ENCODE measurements around the gene TAAR2. TPM values are rescaled to one million over a fixed set of nuclear protein-coding genes. Genes with fewer than 3 reads are reported as not detected.

Gene TAAR2
- total and polyA plus RNA-seq, 2 donors (not counting 3 experiments of a cell fraction or from before 2014, with no cell fraction given): not detected

DNA sequence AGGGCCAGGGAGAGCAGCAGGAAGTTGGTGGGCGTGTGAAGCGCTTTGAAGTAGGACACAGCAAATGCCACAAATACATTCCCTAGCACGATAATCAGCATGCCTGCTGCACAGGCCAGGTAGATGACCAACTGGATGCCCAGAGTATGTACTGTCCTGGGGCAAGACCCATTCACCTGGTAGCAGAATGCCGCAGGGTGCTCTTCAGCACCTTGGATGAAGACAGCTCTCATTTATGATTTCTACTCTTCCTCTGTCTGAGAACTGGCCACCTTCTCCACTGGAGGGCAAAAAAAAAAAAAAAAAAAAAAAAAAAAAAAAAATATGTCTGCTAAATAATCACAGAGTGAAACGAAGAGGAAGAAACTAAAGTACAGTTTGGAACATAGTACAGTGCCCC is 34.6 kb downstream of the TAAR2 start, which contains the start of gene TAAR5:
Gene TAAR5, minus strand, starts transcription at position 288 of the 400 bp plus-strand sequence. Its CDS starts 55 bp downstream, at position 233.
- H4K20me1 ChIP-seq (replicated peaks; ENCODE audit: control insufficient read depth, extremely low read depth, insufficient read depth, low read length): no peaks in the 10 kb centered on the region
- H3K27me3 ChIP-seq (ENCODE audit: control insufficient read depth in 2 of 2, insufficient read depth in 2 of 2, low read length in 2 of 2): peaks cover 0 to 3% of the 10 kb centered on the region in 2 experiments
- H3K4me2 ChIP-seq (ENCODE audit: insufficient read depth, low read length): no peak within 1 kb of the TSS
- no peak within 1 kb of the TSS for H3K9ac ChIP-seq (replicated peaks; ENCODE audit: extremely low read depth, insufficient read depth, low read length)
- intact Hi-C loops (cut with micrococcal nuclease): no loop called here
- dilution Hi-C loops (cut with MboI; ENCODE audit: extremely low pct_ligation_motif_present, low sequenced_read_pairs): no loop called here
- H2AFZ ChIP-seq (ENCODE audit: low read depth, low read length): no peak within 1 kb of the TSS
- FAIRE-seq (no peak), DNase-seq (ENCODE audit: low read depth, low spot score) (no peak)
- H3K27ac ChIP-seq (ENCODE audit: insufficient read depth, low read depth, low read length): no peak within 1 kb of the TSS
- CTCF ChIA-PET: interaction anchor here (0.6 to 1.3 kb wide), 3 partner anchors 14 to 752 kb away, joined by 3 to 4 read pairs (median 3); no protein-coding TSS in a partner anchor
- no peaks in the 10 kb centered on the region for H3K4me1 ChIP-seq (ENCODE audit: control insufficient read depth, extremely low read depth, insufficient read depth, low read length)
- TF ChIP-seq POLR2A (IDR thresholded peaks at IDR 0.05; ENCODE audit: low read depth, low read length) (no peak), MYC (IDR thresholded peaks at IDR 0.05; ENCODE audit: low read depth, low read length) (no peak), CTCF (IDR thresholded peaks at IDR 0.05; ENCODE audit: extremely low read depth in 1 of 2, insufficient read depth in 1 of 2, low read depth in 1 of 2, low read length in 2 of 2) (no peak), EZH2 (IDR thresholded peaks at IDR 0.05; ENCODE audit: borderline replicate concordance, low read depth, low read length, severe bottlenecking) (no peak), FOS (IDR thresholded peaks at IDR 0.05; ENCODE audit: borderline replicate concordance, insufficient read depth, low read length) (no peak), POLR2AphosphoS5 (IDR thresholded peaks at IDR 0.05; ENCODE audit: insufficient read depth, low read depth, low read length) (no peak), GATA2 (IDR thresholded peaks at IDR 0.05; ENCODE audit: insufficient read depth, insufficient read length, low read depth, low read length) (no peak), JUN (IDR thresholded peaks at IDR 0.05; ENCODE audit: borderline replicate concordance, insufficient read depth, insufficient read length, low read depth) (no peak)
- TF ChIP-seq, protein P1, sequence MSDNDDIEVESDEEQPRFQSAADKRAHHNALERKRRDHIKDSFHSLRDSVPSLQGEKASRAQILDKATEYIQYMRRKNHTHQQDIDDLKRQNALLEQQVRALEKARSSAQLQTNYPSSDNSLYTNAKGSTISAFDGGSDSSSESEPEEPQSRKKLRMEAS (IDR thresholded peaks at IDR 0.05; ENCODE audit: insufficient read depth, insufficient read length): no peak
- no TSS peak for BruUV-seq (replicated peaks)
- POLR2A ChIA-PET: no interaction called here
- H3K4me3 ChIP-seq (replicated peaks in 1 of 3; ENCODE audit: insufficient read depth in 1 of 3, low read depth in 1 of 3, low read length in 3 of 3): no peak within 1 kb of the TSS
- H3K9me3 ChIP-seq (replicated peaks; ENCODE audit: control insufficient read depth, insufficient read depth, low read length): no peaks in the 10 kb centered on the region
- H3K9me1 ChIP-seq (replicated peaks; ENCODE audit: control insufficient read depth, extremely low read depth, insufficient read depth, low read length): no peaks in the 10 kb centered on the region
- H3K36me3 ChIP-seq (ENCODE audit: control insufficient read depth in 2 of 2, extremely low read depth in 1 of 2, insufficient read depth in 2 of 2, low read length in 2 of 2): no peaks in the 10 kb centered on the region
- no peaks in the 10 kb centered on the region for H3K79me2 ChIP-seq (ENCODE audit: control insufficient read depth, insufficient read depth, low read length)
